Lung (tissue), 12 donors: ENCODE measurements around the gene IRAK1. TPM values are rescaled to one million over a fixed set of nuclear protein-coding genes. Genes with fewer than 3 reads are reported as not detected.

Source experiments
- ATAC-seq: fragments of 200-7000 bp; cut with Tn5 transposase; one replicate; pipeline ENCODE4 v1.9.1; 2020; ENCODE audit warnings: moderate number of reproducible peaks; ENCODE audit not compliant: insufficient read depth, low FRiP score
- DNase-seq, 3 donors: peaks; one replicate each; pipeline ENCODE4 v3.0.0-alpha.2; 2013 to 2017
- H3K27ac ChIP-seq, 2 donors: one replicate each; pipeline ENCODE4 v1.5.1; 2013; ENCODE audit warnings: mild to moderate bottlenecking in 2 of 2, moderate library complexity in 2 of 2, control low read depth in 1 of 2, inconsistent platforms in 1 of 2, low read depth in 1 of 2, low read length in 1 of 2
- H3K27me3 ChIP-seq, 3 donors: one replicate each; pipeline ENCODE4 v1.5.1; 2013; ENCODE audit warnings: low read length in 2 of 3; ENCODE audit not compliant: control insufficient read depth in 3 of 3, insufficient read depth in 3 of 3
- H3K36me3 ChIP-seq, 4 donors: one replicate each; pipeline ENCODE4 v1.5.1; 2013; ENCODE audit warnings: low read length in 4 of 4, mild to moderate bottlenecking in 1 of 4, moderate library complexity in 1 of 4; ENCODE audit not compliant: control insufficient read depth in 4 of 4, insufficient read depth in 4 of 4
- H3K4me1 ChIP-seq, 5 donors: one replicate each; pipeline ENCODE4 v1.5.1; 2013; ENCODE audit warnings: low read length in 5 of 5, mild to moderate bottlenecking in 2 of 5, moderate library complexity in 1 of 5; ENCODE audit not compliant: control insufficient read depth in 5 of 5, insufficient read depth in 5 of 5
- H3K4me3 ChIP-seq: one replicate; pipeline ENCODE4 v1.5.1; 2013; ENCODE audit warnings: mild to moderate bottlenecking, control low read depth, moderate library complexity
- H3K9ac ChIP-seq, 2 donors: one replicate each; pipeline ENCODE4 v1.5.1; 2013; ENCODE audit warnings: low read length in 2 of 2, control low read depth in 1 of 2; ENCODE audit not compliant: insufficient read depth in 1 of 2
- H3K9me3 ChIP-seq, 4 donors: one replicate each; pipeline ENCODE4 v1.5.1; 2013; ENCODE audit warnings: low read length in 3 of 4, mild to moderate bottlenecking in 1 of 4, moderate library complexity in 1 of 4; ENCODE audit not compliant: control insufficient read depth in 4 of 4, insufficient read depth in 3 of 4
- CTCF ChIP-seq: IDR thresholded peaks from 2 replicates; pipeline ENCODE4 v1.5.1; 2012; ENCODE audit warnings: mild to moderate bottlenecking; ENCODE audit errors: control extremely low read depth, extremely low read depth
- WGBS, 2 donors: extraction: QIAGEN DNeasy Blood & Tissue Kit; methylation state at CpG; one replicate each; pipeline ENCODE4 v1.1.7; 2013; 5-methylcytosine and 5-hydroxymethylcytosine counted together
- polyA plus RNA-seq, 2 donors: library from polyadenylated mRNA; stranded (reverse); fragments of 200-250 nt; gene quantifications; one replicate each; pipeline ENCODE4 v1.2.1, GENCODE V29; 2013
- total RNA-seq, 2 donors: library from RNA; depleted of rRNA in 1 of 2; stranded (reverse); fragments of >200 nt in 1 of 2; gene quantifications; one replicate each; pipeline ENCODE4 v1.2.1, GENCODE V29; 2014 to 2021
- donor health status: control.
- donor health status: control.
- donor health status: Bipolar disorder and iron deficiency.
- donor health status: healthy.
- donor health status: DM: yes; HTN: yes; CAD: no.

Gene IRAK1
- total and polyA plus RNA-seq, 4 donors = 24.6 to 153 (median 97.7) TPM

GRCh38 chrX:154063234-154063633 lies 43.5 kb upstream of the IRAK1 start:
- 73 to 83% methylated on average over 4 of the region's 4 CpGs for WGBS, 2 donors
- no peaks in the 10 kb centered on the region for H3K9me3 ChIP-seq
- no peak overlapping the region for H3K9ac ChIP-seq
- ATAC-seq (no peak), DNase-seq (no peak)
- no peak overlapping the region for H3K27ac ChIP-seq
- TF ChIP-seq CTCF = no peak
- H3K36me3 ChIP-seq = no peaks in the 10 kb centered on the region
- no peak overlapping the region for H3K4me3 ChIP-seq
- peaks cover 0 to 7% (median 0%) of the 10 kb centered on the region in 3 donors for H3K27me3 ChIP-seq
- H3K4me1 ChIP-seq = peaks cover 0 to 30% (median 5%) of the 10 kb centered on the region in 5 donors

- DNase-seq (no peak), ATAC-seq (no peak)
- H3K9me3 ChIP-seq = peaks cover 0 to 1% (median 0%) of the 10 kb centered on the region in 4 donors
- no peak overlapping the region for H3K27ac ChIP-seq
- no peaks in the 10 kb centered on the region for H3K36me3 ChIP-seq
- 82 to 84% methylated on average over 8 of the region's 8 CpGs for WGBS, 2 donors
- H3K4me3 ChIP-seq = no peak overlapping the region
- no peak overlapping the region for H3K9ac ChIP-seq
- H3K4me1 ChIP-seq = peaks cover 0 to 37% (median 5%) of the 10 kb centered on the region in 5 donors
- peaks cover 0 to 7% (median 0%) of the 10 kb centered on the region in 3 donors for H3K27me3 ChIP-seq
- TF ChIP-seq CTCF = no peak
Measured at GRCh38 chrX:154061801-154062200, 42.1 kb upstream of the IRAK1 start.

- H3K36me3 ChIP-seq = peaks cover 0 to 3% (median 0%) of the 10 kb centered on the region in 4 donors
- H3K4me1 ChIP-seq = peaks cover 0 to 35% (median 5%) of the 10 kb centered on the region in 5 donors
- H3K27ac ChIP-seq = no peak overlapping the region
- no peak for DNase-seq
- ATAC-seq = no peak
- WGBS, 2 donors = 56 to 72% methylated on average over 5 of the region's 5 CpGs
- no peak for TF ChIP-seq CTCF
- peaks cover 0 to 7% (median 2%) of the 10 kb centered on the region in 3 donors for H3K27me3 ChIP-seq
- H3K9ac ChIP-seq = no peak overlapping the region
- H3K9me3 ChIP-seq = peaks cover 0 to 1% (median 0%) of the 10 kb centered on the region in 4 donors
- H3K4me3 ChIP-seq = no peak overlapping the region
Measured at GRCh38 chrX:154059729-154060245, 40.1 kb upstream of the IRAK1 start.

GRCh38 chrX:154059231-154059630 lies 39.5 kb upstream of the IRAK1 start:
- ATAC-seq = no peak
- Histone ChIP-seq H3K9ac (no peak overlapping the region), H3K4me1 (peaks cover 0 to 29% (median 5%) of the 10 kb centered on the region in 5 donors), H3K9me3 (peaks cover 0 to 1% (median 0%) of the 10 kb centered on the region in 4 donors), H3K36me3 (peaks cover 0 to 3% (median 0%) of the 10 kb centered on the region in 4 donors), H3K27ac (no peak overlapping the region), H3K4me3 (no peak overlapping the region), H3K27me3 (peaks cover 0 to 7% (median 2%) of the 10 kb centered on the region in 3 donors)
- DNase-seq = no peak
- TF ChIP-seq CTCF = no peak
- WGBS, 2 donors = 33 to 38% methylated on average over 1 of the region's 1 CpG
